GM21737 (cell line): ENCODE data around the gene SRGAP2C.
"Not testable (repeated sequence)": the region's sequence is repeated elsewhere in the genome, so short reads cannot be mapped to it uniquely, and the experiment has no call there.

ENCODE experiments used
- ATAC-seq: cut with Tn5 transposase; IDR thresholded peaks from one replicate; pipeline ENCODE4 v1.9.1; 2021; ENCODE audit warnings: mild to moderate bottlenecking, moderate library complexity; ENCODE audit not compliant: unreplicated experiment

SRGAP2C gene

DNA sequence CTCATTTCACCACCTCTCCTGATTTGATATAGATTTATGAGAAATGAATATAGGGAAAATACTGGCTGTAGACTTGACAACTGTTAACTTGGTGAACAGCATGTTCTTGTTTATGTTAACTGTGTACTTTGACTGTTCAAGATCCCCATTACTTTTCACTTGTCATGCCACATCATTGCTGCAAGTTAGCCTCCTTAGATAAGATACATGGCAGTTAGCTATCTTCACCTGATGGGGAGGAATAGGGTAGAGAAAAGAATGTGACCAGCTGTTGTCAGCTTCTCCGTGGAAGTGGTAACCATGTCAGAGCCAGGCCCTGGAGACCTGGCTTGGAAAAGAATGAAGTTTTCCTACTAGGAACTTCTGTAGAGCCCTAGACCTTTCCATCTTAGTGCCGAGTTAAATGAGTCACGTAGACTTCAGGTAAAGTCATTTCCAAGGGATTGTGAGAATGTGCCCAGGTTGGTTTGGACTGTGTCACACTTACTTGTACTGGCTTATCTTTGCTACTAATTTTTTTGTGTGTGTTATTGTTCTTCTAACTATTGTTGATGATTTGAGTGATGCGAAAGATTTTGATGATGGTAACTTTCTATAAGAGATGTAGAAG lies 41.6 kb downstream of the SRGAP2C start:
- not testable (repeated sequence) for ATAC-seq

DNA sequence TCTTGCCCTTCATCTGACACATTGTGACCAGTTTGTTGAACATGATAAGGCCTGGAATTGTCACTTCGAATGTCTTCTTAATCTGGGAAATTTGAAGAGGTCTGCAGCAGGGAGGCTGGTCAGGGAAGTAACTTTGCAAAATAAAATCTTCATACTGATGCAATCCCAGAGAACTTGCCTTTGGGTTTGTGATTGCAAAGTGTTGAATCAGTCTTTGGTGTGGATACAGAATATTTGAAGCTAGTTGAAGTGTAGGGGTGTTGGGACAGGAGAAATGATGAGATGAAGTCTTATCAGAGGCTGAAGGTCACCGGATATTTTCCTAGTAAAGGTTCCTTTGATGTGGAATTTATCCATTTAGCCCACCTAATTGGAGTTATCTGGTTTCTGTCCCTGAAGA lies 42.1 kb downstream of the SRGAP2C start:
- ATAC-seq = not testable (repeated sequence)

DNA sequence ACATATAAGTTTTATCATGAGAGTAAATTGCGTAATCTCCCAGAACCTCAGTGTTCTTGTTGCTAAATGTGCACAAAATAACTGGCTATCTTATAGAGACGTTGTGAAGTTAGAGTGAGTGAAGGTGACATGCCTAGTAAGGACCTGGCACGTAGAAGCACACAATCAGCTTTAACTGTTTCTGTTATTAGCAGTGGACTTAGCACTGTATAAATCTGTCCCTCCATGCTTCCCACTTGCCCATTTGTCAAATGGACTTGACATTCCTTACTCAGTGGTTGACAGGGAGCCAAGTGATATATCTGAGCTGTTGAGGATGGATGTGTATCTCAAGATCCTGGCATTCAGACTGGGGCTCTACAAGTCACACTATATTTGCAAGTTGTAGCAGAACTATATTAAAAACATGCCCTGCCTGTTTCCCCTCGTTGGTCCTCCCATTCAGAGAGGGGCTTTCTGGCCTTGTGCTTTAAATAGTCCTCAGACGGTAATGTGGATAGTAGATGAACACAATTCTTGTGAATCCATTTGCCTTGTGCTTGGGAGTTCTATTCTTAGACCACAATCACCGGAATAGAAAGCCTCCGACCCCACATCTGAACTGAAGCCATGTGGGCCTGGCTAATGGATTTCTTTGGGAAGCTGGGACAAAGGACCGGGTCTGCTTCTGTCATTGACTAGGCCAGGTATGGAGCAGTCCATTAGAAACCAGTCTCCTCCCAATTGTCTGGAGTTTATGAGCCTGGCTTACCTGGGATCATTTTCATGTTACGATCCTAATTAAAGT lies 43.0 kb downstream of the SRGAP2C start:
- not testable (repeated sequence) for ATAC-seq

DNA sequence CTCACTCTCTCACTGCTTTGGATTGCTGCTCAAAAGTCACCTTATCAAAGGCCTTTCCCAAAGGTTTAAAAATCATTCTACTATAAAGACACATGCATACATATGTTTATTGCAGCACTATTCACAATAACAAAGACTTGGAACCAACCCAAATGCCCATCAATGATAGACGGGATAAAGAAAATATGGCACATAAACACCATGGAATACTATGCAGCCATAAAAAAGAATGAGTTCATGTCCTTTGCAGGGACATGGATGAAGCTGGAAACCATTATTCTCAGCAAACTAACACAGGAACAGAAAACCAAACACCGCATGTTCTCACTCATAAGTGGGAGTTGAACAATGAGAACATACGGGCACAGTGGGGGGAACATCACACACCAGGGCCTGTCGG lies 45.9 kb downstream of the SRGAP2C start:
- not testable (repeated sequence) for ATAC-seq

DNA sequence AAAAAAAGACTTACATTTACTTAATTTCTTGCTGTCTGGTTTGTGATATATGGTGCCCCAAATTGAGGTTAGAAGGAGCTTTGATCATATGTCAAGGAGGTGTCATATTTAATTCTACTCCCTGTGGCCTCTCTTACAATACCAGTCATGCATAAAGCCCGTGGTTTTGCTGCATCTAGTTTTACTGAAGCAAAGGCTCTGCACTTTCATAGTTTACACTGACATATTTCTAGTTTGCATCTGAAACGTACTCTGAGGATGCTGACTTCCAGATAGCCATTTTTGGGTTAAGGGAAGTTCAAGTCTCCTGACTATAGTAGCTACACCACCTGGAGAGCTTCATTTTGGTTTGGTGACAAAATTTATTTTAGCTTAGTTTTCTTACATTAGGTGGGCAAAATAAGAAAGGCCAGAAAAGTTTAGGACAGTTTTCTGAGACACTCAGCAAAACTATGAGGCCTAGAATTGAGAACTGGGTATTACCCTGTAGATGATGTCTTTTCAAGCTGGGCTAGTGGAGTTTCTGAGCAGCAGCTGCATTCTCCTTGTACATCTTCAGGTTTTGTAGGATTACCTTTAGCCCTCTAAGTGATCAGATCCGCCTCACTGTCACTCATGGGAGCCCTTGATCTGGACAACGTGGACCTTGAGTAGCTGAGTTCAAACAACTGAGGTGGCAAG lies 47.8 kb downstream of the SRGAP2C start:
- ATAC-seq = not testable (repeated sequence)

DNA sequence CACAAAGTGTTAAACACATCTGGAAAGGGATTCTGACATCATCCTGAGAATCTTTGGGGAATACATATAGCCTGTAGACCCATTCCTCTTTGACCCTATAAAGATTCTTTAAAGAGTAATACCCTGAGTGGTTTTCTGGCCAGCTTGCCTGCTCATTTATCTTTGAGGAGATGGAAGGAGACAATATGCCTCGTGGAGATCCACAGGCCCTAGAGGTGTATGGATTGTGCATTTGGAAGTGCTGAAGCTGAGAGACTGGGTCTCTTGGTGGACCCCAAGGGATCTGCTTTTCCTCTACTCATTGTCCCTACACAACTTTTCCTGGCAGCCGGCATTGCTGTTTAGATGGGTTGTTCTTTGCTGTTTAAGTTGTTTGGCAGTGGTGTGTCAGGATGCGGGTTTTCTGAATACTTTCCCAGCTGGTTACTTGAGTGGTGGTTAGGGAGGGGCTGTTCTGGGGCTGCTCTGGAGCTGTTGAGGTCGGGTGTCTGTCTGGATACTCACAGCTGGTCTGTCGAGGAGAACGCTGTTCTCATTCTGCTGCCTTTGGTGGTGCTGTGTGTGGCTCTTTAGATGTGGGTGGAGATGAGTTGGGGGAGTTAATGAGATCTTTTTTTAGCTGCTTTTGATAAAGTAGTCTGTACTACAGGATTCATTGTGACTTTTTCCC lies 49.5 kb downstream of the SRGAP2C start:
- ATAC-seq = not testable (repeated sequence)

DNA sequence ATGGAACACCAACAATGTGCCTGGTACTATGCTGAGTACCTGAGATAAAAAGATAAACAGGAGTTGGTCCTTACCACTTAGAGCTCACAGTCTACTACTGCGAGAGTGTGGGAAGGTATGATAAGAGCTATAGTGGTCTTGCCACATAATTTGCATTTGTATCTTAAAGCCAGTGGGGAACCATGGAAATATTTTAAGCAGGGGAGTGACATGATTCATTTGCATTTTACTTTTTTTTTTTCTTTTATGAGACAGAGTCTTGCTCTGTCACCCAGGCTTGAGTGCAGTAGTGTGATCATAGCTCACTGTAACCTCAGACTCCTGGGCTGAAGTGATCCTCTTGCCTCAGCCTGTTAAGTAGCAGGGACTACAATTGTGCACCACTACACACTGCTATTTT lies 53.6 kb downstream of the SRGAP2C start:
- not testable (repeated sequence) for ATAC-seq

DNA sequence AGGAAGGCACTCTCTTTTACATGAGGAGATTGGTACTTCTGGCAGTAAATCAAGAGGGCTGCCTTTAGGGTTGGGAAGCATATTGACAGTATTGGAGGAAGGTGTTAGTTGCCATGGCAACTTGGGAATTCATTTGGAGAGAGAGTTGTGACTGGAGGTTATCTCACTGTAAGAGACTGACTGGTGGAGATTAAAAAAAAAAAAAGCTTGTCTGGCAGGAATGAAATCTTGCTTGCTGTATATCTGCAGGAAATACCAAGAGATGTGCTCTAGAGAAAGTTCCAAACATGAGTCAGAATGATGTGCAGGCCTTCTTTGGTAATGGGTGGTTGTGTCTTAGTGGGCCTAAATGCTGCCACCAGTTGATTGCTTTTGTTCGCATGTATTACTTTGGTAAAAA lies 59.1 kb downstream of the SRGAP2C start:
- not testable (repeated sequence) for ATAC-seq

DNA sequence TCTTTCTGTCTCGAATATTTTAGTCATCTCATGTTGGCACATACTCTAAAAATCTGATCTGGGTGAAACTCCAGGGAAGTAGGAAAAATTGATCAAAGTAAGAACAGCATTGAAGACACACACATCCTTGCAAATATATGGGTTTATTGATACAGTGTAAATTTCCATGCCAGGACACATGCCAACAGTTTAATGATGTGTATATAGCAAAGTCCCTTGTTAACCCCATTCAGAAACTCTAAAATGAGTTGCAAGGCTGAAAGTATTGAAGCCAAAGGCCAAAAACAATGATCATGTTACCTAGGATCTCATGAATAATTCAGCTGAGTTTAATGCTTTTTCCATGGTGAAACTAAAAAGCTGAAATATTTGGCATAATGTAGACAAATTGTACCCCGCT lies 61.6 kb downstream of the SRGAP2C start:
- ATAC-seq = not testable (repeated sequence)

DNA sequence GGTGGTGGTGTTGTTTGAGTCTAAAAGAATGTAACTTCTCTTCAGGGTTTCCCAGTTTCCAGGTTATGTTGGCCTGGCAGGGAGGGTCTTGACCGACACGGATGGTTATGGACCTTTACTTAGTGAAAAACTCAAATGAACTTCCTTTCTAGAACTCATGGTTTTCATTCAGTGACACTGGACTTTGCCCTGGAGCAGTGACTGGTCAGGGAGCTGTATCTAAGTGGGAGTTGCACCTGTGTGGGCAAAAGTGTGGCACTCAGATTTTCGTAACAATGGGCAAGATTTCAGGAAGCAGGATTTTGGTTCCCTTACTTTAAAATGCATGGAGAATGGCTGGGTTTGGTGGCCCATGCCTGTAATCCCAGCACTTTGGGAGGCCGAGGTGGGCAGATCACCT lies 67.9 kb downstream of the SRGAP2C start:
- not testable (repeated sequence) for ATAC-seq

DNA sequence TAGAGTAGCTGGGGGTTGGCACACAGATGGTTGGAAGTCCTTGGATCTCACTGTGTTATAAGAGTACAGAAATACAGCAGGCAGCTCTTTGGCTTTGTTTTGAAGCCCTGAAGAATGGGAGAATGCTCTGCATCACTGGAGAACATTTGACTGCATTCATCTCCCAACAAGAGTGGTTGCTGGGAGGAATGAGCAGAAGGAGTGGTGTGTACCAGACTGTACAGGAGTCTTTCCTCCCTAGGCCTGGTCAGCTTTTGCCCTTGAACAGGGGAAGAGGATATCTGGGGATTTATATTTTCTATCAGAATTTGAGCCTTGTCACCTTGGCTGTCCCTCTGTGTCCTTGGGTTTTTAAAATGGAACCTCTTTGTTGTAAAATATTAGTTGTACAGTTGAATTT lies 69.8 kb downstream of the SRGAP2C start:
- not testable (repeated sequence) for ATAC-seq

DNA sequence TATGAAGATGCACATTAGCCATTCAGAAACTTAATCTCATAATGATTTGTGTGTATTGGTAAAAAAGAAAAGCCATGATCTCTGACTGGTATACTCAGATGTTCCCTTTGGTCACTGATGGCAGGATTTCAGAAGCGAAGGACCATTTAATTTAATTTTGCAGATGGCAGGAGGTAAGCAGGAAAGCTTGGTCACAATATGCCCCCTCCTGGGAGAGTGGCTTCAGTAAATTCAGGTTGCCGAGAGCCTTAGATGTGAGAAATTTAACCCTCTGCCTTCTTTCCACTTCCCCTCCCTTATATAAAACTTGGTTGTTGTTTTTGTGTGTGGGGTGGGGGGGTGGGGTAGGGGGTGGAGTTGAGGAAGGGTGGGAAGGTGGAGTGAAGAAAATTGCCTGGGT lies 72.9 kb downstream of the SRGAP2C start:
- ATAC-seq = not testable (repeated sequence)

DNA sequence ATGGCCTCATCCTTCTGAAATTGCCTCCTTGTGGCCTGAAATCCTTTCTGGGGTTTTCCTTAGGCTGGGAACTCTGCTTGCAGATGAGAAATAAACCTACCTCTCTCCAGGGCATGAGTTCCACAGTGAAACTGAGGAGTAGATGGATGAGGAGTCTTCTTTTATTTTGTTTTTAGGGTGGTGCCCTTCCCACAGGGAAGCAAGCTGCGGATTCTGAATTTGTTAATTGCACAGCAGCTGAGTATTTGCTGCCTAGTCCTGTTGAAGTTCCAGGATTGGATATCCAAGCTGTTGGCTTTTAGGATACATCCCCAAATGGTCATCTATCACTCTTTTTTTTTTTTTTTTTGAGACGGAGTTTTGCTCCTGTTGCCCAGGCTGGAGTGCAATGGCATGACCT lies 73.4 kb downstream of the SRGAP2C start:
- not testable (repeated sequence) for ATAC-seq

DNA sequence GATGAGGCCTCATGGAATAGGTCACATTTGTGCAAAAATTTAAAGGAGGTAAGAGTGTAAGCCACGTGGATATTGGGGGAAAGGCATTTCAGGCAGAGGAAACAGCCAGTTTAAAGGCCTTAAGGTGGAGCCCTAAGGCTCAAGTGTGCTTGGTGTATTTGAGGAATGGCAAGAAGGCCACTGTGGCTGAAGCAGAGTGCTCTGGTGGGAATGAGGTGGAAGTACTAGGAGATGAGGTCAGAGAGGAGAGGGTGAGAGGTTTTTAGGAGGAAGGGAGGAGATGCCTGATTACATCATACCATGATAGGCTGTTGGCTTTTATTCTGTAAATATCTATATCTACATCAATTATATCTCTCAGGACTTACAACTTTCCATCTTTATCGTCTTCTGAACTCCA lies 75.4 kb downstream of the SRGAP2C start:
- ATAC-seq = not testable (repeated sequence)

DNA sequence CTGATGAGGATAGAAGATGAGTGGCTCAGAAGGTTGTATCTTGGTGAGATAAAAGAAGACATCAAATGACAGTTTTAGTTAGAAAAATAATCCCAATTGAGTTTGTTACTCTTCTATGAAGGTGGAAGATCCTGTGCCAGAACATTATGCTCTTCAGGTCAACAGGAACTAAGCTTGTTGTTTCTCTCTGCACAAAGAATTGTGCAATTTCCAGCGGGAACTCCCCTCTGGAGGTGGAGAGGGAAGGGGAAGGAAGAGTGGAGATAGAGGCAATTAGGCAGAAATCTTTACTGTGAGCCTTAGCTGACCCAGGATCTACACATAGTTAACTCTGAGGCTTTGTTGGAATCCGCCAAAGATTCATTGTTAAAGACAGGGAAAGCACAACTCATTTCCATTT lies 77.4 kb downstream of the SRGAP2C start:
- not testable (repeated sequence) for ATAC-seq

DNA sequence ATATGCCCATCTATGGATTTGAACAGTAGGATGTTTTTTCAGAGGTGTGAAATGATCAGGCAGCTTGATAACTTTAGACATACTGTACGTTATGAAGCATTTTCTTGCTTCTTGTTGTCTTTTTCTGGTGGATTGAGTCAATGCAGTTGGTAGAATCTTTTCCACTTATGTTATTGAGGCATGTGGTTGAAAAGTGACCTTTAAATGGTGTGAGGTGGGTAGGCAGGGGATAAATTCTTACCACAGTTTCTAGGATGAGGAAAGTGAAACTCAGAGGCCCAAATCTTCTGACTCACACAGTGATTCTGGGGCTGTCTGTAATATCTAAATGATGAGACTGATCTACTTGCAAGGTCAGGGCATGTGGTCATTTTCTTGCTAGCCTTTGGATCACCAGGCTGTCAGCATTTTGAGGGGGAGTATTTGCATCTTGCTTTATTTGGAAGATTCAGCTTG lies 79.0 kb downstream of the SRGAP2C start:
- peak; percentile 82 for ATAC-seq

DNA sequence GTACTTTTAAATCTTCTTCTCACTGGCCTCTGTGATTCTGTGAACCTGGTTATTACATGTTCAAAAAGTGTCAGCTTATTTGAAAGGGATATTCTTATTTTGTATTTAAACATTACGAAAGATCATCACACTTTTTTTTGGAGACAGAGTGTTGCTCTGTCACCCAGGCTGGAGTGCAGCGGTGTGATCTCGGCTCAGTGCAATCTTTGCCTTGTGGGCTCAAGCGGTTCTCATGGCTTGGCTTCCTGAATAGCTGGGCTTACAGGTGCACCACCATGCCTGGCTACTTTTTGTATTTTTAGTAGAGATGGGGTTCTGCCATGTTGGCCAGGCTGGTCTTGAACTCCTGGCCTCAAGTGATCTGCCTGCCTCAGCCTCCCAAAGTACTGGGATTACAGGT lies 82.3 kb downstream of the SRGAP2C start:
- not testable (repeated sequence) for ATAC-seq

DNA sequence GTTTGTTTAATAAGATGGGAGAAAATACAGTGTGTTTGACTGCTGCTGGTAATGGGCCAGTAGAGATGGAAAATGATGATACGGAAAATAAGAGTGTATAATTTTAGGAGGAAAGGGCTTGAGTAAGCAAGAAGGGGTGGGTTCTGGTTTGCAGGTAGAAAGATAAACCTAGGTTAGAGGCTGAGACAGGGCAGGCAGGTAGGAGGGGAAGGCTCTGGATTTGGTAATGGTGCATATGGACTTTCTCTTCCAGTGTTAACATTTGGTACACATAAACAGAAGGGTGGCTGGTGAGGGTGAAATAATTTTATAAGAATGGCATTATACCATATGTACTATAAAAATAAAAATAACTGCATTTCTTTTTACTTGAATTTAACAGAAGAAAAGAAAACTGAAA lies 84.5 kb downstream of the SRGAP2C start:
- ATAC-seq = not testable (repeated sequence)

DNA sequence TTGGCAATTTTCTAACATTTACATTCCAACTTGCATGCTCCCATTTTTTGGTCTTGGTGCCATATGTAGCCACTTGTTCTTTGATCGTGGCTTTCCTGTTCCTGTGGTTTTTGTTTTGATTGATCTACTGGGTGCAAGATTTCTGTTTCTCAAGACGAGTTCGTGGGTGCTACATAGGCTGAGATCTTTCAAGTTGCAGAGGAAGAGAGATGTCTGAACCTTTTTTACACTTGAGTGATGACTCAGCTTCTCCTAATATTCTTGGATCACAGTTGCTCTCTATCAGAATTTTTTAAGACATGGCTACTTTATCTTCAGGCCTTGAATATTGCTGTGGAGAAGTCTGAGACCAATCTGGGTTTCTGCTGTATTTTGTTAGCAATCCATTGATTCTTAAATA lies 85.2 kb downstream of the SRGAP2C start:
- ATAC-seq = peak; percentile 46

DNA sequence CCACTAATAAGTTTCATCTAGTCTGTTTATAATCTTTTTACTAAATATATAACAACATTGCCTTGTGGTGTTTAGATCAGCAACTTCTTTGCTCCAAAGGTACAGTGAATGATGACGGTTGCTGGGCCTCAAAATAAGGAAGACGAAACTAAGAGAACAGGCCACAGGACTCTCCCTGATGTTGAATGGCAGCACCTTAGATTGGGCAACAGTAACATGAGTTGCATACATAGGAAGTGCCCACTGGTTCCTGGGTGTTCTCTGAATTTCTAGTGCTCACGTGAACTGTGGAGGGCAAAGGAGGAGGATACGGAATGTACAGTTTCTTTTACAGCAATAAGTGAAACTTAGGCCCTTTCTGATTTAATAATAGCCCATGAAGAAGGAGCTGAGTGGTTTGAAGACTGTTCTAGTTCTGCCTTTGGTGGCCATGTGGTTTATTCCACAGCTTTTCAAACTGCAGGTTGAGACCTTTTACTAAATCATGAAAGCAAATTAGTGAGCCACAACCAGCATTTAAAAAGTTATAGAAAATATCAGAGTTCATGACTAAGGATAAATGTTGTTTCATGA lies 86.5 kb downstream of the SRGAP2C start:
- ATAC-seq = peak; percentile 39

DNA sequence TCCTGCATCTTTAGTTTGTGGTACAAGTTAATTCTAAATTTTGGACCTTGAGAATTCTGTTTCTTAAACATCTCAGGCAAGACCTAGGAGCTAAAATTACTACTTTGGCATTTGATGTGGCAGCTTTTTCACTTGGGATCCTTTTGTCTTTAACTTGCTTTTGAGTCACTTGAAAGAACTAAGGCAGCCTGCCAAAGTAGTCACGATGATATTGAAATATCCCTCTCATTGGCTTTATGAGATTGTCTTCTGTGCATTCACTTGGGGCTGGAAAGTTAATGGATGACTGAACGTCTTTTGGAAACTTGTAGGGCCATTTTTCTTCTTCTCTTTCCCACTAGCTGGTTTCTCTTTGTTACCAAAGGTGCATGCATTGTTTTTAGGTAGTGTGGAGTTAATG lies 90.7 kb downstream of the SRGAP2C start:
- ATAC-seq = not testable (repeated sequence)
